Mucosa of rectum (tissue), 2 donors: ENCODE data around the gene TNNI3K.

Experiments used
- H3K27ac ChIP-seq, 2 donors: one replicate each; pipeline ENCODE4 v1.7.0; 2013; ENCODE audit warnings: inconsistent platforms in 2 of 2, low read depth in 2 of 2, low read length in 2 of 2
- H3K27me3 ChIP-seq, 2 donors: one replicate each; pipeline ENCODE4 v1.7.0; 2013; ENCODE audit warnings: low read length in 2 of 2; ENCODE audit not compliant: control insufficient read depth in 2 of 2, insufficient read depth in 2 of 2
- H3K36me3 ChIP-seq, 2 donors: one replicate each; pipeline ENCODE4 v1.7.0; 2013; ENCODE audit warnings: low read length in 2 of 2; ENCODE audit not compliant: control insufficient read depth in 2 of 2, insufficient read depth in 2 of 2
- H3K4me1 ChIP-seq, 2 donors: one replicate each; pipeline ENCODE4 v1.7.0; 2013; ENCODE audit warnings: low read length in 2 of 2, mild to moderate bottlenecking in 1 of 2; ENCODE audit not compliant: control insufficient read depth in 2 of 2, insufficient read depth in 2 of 2
- H3K4me3 ChIP-seq, 2 donors: one replicate each; pipeline ENCODE4 v1.7.0; 2013; ENCODE audit warnings: low read length in 2 of 2
- H3K9ac ChIP-seq, 2 donors: one replicate each; pipeline ENCODE4 v1.7.0; 2013; ENCODE audit warnings: low read length in 2 of 2, low read depth in 1 of 2, mild to moderate bottlenecking in 1 of 2
- H3K9me3 ChIP-seq, 2 donors: one replicate each; pipeline ENCODE4 v1.7.0; 2013; ENCODE audit warnings: low read length in 2 of 2; ENCODE audit not compliant: control insufficient read depth in 2 of 2
- donor health status: healthy.
- donor health status: Normal muscosa, but diverticular disease.

Gene TNNI3K

GRCh38 chr1:74478979-74479378 lies 243.8 kb downstream of the TNNI3K start:
- no peaks in the 10 kb centered on the region for H3K4me1 ChIP-seq
- no peaks in the 10 kb centered on the region for H3K27me3 ChIP-seq
- no peak overlapping the region for H3K27ac ChIP-seq

GRCh38 chr1:74480068-74480467 lies 244.9 kb downstream of the TNNI3K start:
- Histone ChIP-seq H3K27me3 (no peaks in the 10 kb centered on the region), H3K27ac (no peak overlapping the region), H3K36me3 (no peaks in the 10 kb centered on the region), H3K4me3 (no peak overlapping the region), H3K4me1 (no peaks in the 10 kb centered on the region), H3K9ac (no peak overlapping the region), H3K9me3 (no peaks in the 10 kb centered on the region)

More at GRCh38 chr1:74478979-74479378, 243.8 kb downstream of the TNNI3K start:
- no peaks in the 10 kb centered on the region for H3K36me3 ChIP-seq
- H3K4me3 ChIP-seq: no peak overlapping the region
- no peak overlapping the region for H3K9ac ChIP-seq
- H3K9me3 ChIP-seq: no peaks in the 10 kb centered on the region

GRCh38 chr1:74481607-74482006 lies 246.4 kb downstream of the TNNI3K start:
- H3K27ac ChIP-seq: no peak overlapping the region
- H3K36me3 ChIP-seq: no peaks in the 10 kb centered on the region
- no peaks in the 10 kb centered on the region for H3K4me1 ChIP-seq
- H3K9me3 ChIP-seq: no peaks in the 10 kb centered on the region
- no peaks in the 10 kb centered on the region for H3K27me3 ChIP-seq
- no peak overlapping the region for H3K4me3 ChIP-seq
- no peak overlapping the region for H3K9ac ChIP-seq

GRCh38 chr1:74485622-74486021 lies 250.4 kb downstream of the TNNI3K start:
- H3K9me3 ChIP-seq: no peaks in the 10 kb centered on the region
- H3K4me1 ChIP-seq: no peaks in the 10 kb centered on the region
- H3K4me3 ChIP-seq: no peak overlapping the region
- H3K9ac ChIP-seq: no peak overlapping the region
- H3K36me3 ChIP-seq: no peaks in the 10 kb centered on the region
- no peak overlapping the region for H3K27ac ChIP-seq
- H3K27me3 ChIP-seq: no peaks in the 10 kb centered on the region

DNA sequence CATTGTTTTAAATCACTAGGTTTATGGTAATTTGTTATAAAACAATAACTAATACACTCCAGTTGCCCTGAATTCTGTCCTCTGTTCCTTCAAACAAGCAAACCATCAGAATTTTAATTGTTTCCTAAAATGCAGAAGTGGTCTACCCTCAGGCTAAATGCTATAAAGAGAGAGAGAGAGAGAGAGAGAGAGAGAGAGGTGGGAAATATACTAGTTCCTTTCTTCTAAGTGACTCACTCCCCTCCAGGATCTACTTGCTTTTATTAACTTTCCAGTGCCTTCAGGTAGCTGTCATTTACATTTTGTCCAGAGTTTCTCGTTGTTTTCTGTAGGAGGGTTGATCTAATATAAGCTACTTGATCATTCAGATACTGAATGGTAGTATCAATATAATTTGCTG lies 250.8 kb downstream of the TNNI3K start:
- Histone ChIP-seq H3K4me3 (no peak overlapping the region), H3K36me3 (no peaks in the 10 kb centered on the region), H3K27me3 (no peaks in the 10 kb centered on the region), H3K27ac (no peak overlapping the region), H3K9me3 (no peaks in the 10 kb centered on the region), H3K9ac (no peak overlapping the region), H3K4me1 (no peaks in the 10 kb centered on the region)

DNA sequence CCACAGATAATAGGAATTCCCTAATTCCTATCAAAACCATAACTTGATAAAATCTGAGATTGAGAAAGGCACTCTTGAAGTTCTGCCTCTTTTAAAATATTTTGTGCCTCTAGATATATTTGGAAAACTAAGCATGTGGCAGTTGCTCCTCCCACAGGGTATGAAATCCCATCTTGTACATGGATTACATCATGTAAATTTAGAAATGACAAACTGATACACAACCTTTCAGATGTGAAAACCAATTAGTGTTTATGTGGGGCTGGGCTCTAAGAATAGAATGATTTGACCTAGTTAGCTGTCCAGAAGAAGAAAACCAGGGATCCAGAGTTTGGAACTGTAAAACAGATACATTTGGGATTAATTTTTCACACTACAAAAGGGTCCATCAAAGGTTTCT lies 261.5 kb downstream of the TNNI3K start:
- H3K36me3 ChIP-seq: no peaks in the 10 kb centered on the region
- no peak overlapping the region for H3K27ac ChIP-seq
- H3K27me3 ChIP-seq: no peaks in the 10 kb centered on the region
- H3K4me3 ChIP-seq: no peak overlapping the region
- no peaks in the 10 kb centered on the region for H3K4me1 ChIP-seq
- H3K9me3 ChIP-seq: no peaks in the 10 kb centered on the region
- H3K9ac ChIP-seq: no peak overlapping the region

DNA sequence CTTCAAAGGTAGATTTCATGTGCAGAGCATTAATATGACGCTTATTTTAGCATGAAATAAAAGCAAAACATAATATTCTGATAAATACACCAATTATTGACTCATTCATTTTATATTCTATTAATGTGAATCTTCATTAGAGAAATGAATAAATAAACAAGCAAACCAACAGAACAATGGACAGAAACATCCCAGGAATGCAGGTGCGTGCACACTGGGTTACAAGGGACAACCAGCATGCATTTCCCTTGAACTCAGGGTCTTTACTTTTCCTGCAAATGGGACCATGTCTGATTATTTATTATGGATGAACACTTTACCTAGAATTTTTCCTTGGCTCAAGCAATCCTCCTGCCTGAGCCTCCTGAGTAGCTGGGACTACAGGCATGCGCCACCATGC lies 263.7 kb downstream of the TNNI3K start:
- H3K4me3 ChIP-seq: no peak overlapping the region
- H3K36me3 ChIP-seq: no peaks in the 10 kb centered on the region
- no peaks in the 10 kb centered on the region for H3K9me3 ChIP-seq
- H3K4me1 ChIP-seq: no peaks in the 10 kb centered on the region
- no peaks in the 10 kb centered on the region for H3K27me3 ChIP-seq
- H3K9ac ChIP-seq: no peak overlapping the region
- no peak overlapping the region for H3K27ac ChIP-seq

DNA sequence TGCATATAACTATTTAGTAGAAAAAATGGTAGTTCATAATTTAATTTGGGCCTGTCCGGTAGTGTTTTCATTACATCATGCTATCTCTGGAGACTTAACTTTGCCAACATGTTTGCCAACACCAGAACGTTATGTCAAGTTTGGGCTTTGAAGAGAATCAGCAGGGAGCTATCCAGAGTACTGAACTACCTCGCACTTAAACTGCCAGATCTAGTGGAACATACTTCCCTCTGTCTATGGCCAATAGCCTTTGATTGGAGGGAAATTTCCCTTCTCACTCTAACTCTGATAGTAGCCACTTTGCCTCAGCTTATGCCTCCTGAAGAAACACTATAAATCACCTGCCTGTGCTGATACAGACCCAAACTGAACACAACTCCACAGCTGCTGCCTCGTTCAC lies 267.2 kb downstream of the TNNI3K start:
- Histone ChIP-seq H3K27ac (no peak overlapping the region), H3K4me3 (no peak overlapping the region)

GRCh38 chr1:74502858-74503257 lies 267.7 kb downstream of the TNNI3K start:
- Histone ChIP-seq H3K36me3 (no peaks in the 10 kb centered on the region), H3K4me1 (no peaks in the 10 kb centered on the region), H3K4me3 (no peak overlapping the region), H3K27me3 (no peaks in the 10 kb centered on the region), H3K9me3 (no peaks in the 10 kb centered on the region), H3K9ac (no peak overlapping the region), H3K27ac (no peak overlapping the region)

More for the DNA sequence above, 267.2 kb downstream of the TNNI3K start:
- no peaks in the 10 kb centered on the region for H3K9me3 ChIP-seq
- no peaks in the 10 kb centered on the region for H3K36me3 ChIP-seq
- no peaks in the 10 kb centered on the region for H3K27me3 ChIP-seq
- no peaks in the 10 kb centered on the region for H3K4me1 ChIP-seq
- H3K9ac ChIP-seq: no peak overlapping the region

GRCh38 chr1:74504125-74504932 lies 269.1 kb downstream of the TNNI3K start:
- Histone ChIP-seq H3K27ac (no peak overlapping the region), H3K4me3 (no peak overlapping the region), H3K4me1 (no peaks in the 10 kb centered on the region), H3K27me3 (no peaks in the 10 kb centered on the region), H3K36me3 (no peaks in the 10 kb centered on the region), H3K9ac (no peak overlapping the region), H3K9me3 (no peaks in the 10 kb centered on the region)
